ENCODE data around the gene YEATS2. TPM values are rescaled to one million over a fixed set of nuclear protein-coding genes. Genes with fewer than 3 reads are reported as not detected.

The YEATS2 gene
- polyA plus RNA-seq, 1 donor from 2014 or later: 46.2 TPM

DNA sequence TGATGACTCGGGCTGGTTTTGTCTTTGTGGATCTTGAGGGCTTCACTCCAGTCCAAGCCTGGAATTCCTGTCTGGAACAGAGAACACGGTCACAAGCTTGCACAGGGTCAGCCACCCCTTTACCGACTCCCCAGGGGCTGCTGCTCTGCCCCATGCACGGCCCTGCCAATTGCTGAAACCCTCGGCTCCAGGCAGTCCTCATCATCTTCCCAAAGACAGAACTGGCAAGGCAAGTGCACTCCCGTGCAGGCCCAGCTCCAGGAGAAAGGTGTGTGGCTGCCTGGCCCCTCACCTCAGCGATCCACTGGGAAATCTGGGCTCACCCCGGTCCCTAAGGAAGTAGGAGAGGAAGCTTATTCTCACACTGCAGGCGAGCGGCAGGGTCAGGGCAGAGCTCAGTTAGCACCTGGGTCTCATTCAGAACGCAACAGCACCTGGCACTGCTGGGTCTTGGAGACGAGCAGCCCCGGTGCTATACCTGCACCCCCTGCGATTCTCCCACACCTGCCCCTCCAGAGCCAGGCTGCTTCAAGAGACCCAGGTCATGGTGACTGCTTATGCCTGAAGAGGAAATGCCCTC, 120.5 kb downstream of the YEATS2 start:
- no peaks in the 10 kb centered on the region for H3K36me3 ChIP-seq (ENCODE audit: insufficient read depth, low read length)
- no peak overlapping the region for H2AFZ ChIP-seq (ENCODE audit: low read depth, low read length)
- no peaks in the 10 kb centered on the region for H3F3A ChIP-seq (ENCODE audit: insufficient read depth, low read length, poor library complexity, severe bottlenecking)
- H3K9me2 ChIP-seq (ENCODE audit: insufficient read depth, low read length): no peaks in the 10 kb centered on the region
- no peaks in the 10 kb centered on the region for H4K20me1 ChIP-seq (ENCODE audit: insufficient read depth)
- H3K4me2 ChIP-seq (ENCODE audit: low read length): no peak overlapping the region
- H3K79me2 ChIP-seq (replicated peaks; ENCODE audit: insufficient read depth, low read length): no peaks in the 10 kb centered on the region
- TF ChIP-seq POLR2AphosphoS5 (IDR thresholded peaks at IDR 0.05) (no peak), RAD21 (conservative IDR thresholded peaks at IDR 0.05) (no peak), EZH2 (IDR thresholded peaks at IDR 0.05; ENCODE audit: borderline replicate concordance, insufficient read depth, low read length, poor library complexity, severe bottlenecking) (no peak), EP300 (conservative IDR thresholded peaks at IDR 0.05; ENCODE audit: poor library complexity, severe bottlenecking) (no peak), MXI1 (conservative IDR thresholded peaks at IDR 0.05; ENCODE audit: poor library complexity, severe bottlenecking) (no peak), TAF1 (IDR thresholded peaks at IDR 0.05; ENCODE audit: low read depth) (no peak), SMC3 (conservative IDR thresholded peaks at IDR 0.05; ENCODE audit: poor library complexity) (no peak)
- TF ChIP-seq, protein P1, sequence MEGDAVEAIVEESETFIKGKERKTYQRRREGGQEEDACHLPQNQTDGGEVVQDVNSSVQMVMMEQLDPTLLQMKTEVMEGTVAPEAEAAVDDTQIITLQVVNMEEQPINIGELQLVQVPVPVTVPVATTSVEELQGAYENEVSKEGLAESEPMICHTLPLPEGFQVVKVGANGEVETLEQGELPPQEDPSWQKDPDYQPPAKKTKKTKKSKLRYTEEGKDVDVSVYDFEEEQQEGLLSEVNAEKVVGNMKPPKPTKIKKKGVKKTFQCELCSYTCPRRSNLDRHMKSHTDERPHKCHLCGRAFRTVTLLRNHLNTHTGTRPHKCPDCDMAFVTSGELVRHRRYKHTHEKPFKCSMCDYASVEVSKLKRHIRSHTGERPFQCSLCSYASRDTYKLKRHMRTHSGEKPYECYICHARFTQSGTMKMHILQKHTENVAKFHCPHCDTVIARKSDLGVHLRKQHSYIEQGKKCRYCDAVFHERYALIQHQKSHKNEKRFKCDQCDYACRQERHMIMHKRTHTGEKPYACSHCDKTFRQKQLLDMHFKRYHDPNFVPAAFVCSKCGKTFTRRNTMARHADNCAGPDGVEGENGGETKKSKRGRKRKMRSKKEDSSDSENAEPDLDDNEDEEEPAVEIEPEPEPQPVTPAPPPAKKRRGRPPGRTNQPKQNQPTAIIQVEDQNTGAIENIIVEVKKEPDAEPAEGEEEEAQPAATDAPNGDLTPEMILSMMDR (IDR thresholded peaks at IDR 0.05; ENCODE audit: poor library complexity, severe bottlenecking): no peak
- TF ChIP-seq, protein P2, sequence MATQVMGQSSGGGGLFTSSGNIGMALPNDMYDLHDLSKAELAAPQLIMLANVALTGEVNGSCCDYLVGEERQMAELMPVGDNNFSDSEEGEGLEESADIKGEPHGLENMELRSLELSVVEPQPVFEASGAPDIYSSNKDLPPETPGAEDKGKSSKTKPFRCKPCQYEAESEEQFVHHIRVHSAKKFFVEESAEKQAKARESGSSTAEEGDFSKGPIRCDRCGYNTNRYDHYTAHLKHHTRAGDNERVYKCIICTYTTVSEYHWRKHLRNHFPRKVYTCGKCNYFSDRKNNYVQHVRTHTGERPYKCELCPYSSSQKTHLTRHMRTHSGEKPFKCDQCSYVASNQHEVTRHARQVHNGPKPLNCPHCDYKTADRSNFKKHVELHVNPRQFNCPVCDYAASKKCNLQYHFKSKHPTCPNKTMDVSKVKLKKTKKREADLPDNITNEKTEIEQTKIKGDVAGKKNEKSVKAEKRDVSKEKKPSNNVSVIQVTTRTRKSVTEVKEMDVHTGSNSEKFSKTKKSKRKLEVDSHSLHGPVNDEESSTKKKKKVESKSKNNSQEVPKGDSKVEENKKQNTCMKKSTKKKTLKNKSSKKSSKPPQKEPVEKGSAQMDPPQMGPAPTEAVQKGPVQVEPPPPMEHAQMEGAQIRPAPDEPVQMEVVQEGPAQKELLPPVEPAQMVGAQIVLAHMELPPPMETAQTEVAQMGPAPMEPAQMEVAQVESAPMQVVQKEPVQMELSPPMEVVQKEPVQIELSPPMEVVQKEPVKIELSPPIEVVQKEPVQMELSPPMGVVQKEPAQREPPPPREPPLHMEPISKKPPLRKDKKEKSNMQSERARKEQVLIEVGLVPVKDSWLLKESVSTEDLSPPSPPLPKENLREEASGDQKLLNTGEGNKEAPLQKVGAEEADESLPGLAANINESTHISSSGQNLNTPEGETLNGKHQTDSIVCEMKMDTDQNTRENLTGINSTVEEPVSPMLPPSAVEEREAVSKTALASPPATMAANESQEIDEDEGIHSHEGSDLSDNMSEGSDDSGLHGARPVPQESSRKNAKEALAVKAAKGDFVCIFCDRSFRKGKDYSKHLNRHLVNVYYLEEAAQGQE (IDR thresholded peaks at IDR 0.05; ENCODE audit: borderline replicate concordance): no peak
- H3K9ac ChIP-seq (ENCODE audit: low read length): no peak overlapping the region
- H3K4me3 ChIP-seq (ENCODE audit: low read length): no peak overlapping the region
- no peaks in the 10 kb centered on the region for H3K27me3 ChIP-seq (ENCODE audit: insufficient read depth, low read depth, low read length)
- no peaks in the 10 kb centered on the region for H3K9me3 ChIP-seq (ENCODE audit: low read length)
- H3K27ac ChIP-seq (ENCODE audit: low read length): no peak overlapping the region

DNA sequence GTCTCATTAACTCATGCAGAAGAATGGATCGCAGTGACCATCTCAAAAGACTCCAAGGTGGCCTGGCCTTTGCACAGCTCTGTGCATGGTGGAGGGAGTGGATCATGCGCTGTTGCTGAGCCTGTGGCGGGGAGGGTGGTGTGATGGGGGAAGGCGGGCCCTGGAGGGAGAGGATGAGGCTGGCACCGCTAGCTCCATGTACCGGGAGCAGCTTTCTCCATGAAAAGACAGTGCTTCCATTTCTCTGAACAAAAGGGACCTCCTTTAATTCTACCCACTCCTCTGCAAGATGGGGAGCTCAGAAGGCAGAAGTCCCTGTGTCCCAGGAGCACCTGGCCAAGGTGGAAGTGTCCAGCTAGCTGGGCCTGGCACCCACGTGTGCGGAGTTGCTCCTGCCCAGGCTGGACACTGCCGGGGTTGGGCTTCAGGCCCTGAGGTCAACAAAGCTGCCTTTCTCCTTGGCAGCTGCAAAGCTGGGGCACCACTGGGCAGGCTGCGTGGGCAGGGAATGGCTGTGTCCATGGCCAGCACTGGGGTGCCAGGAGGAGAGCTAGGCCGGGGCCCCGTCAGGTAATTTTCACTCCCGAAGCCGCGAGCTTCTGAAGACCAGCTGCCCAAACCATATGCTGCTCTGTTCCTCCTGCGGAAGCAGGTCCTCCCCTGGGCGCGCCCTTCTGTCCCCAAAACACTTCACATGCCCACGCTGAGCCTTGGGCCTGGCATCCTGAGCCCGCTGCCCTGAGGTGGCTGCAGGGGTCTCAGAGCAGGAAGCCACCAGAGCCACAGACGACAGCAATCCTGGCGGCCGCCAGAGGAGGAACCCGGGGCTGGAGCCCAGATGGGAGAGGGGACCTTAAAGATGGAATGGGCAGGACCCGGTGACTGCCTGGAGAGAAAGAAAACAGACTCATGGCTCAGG, 121.4 kb downstream of the YEATS2 start:
- H3K4me2 ChIP-seq (ENCODE audit: low read length): no peak overlapping the region
- no peaks in the 10 kb centered on the region for H3K79me2 ChIP-seq (replicated peaks; ENCODE audit: insufficient read depth, low read length)
- no peaks in the 10 kb centered on the region for H3K36me3 ChIP-seq (ENCODE audit: insufficient read depth, low read length)
- no peak overlapping the region for H3K4me3 ChIP-seq (ENCODE audit: low read length)
- TF ChIP-seq EZH2 (IDR thresholded peaks at IDR 0.05; ENCODE audit: borderline replicate concordance, insufficient read depth, low read length, poor library complexity, severe bottlenecking) (no peak), MXI1 (conservative IDR thresholded peaks at IDR 0.05; ENCODE audit: poor library complexity, severe bottlenecking) (no peak), EP300 (conservative IDR thresholded peaks at IDR 0.05; ENCODE audit: poor library complexity, severe bottlenecking) (no peak), POLR2AphosphoS5 (IDR thresholded peaks at IDR 0.05) (no peak), RAD21 (conservative IDR thresholded peaks at IDR 0.05) (no peak), TAF1 (IDR thresholded peaks at IDR 0.05; ENCODE audit: low read depth) (no peak), SMC3 (conservative IDR thresholded peaks at IDR 0.05; ENCODE audit: poor library complexity) (no peak)
- TF ChIP-seq, protein P2 (IDR thresholded peaks at IDR 0.05; ENCODE audit: borderline replicate concordance): no peak
- TF ChIP-seq, protein P1 (IDR thresholded peaks at IDR 0.05; ENCODE audit: poor library complexity, severe bottlenecking): no peak
- H3F3A ChIP-seq (ENCODE audit: insufficient read depth, low read length, poor library complexity, severe bottlenecking): no peaks in the 10 kb centered on the region
- peaks cover 5% of the 10 kb centered on the region for H3K27me3 ChIP-seq (ENCODE audit: insufficient read depth, low read depth, low read length)
- H3K27ac ChIP-seq (ENCODE audit: low read length): no peak overlapping the region
- no peaks in the 10 kb centered on the region for H4K20me1 ChIP-seq (ENCODE audit: insufficient read depth)
- H3K9ac ChIP-seq (ENCODE audit: low read length): no peak overlapping the region
- H2AFZ ChIP-seq (ENCODE audit: low read depth, low read length): no peak overlapping the region
- H3K9me3 ChIP-seq (ENCODE audit: low read length): no peaks in the 10 kb centered on the region
- no peaks in the 10 kb centered on the region for H3K9me2 ChIP-seq (ENCODE audit: insufficient read depth, low read length)
